ENCODE measurements around the gene ADM2.

ADM2 gene

DNA sequence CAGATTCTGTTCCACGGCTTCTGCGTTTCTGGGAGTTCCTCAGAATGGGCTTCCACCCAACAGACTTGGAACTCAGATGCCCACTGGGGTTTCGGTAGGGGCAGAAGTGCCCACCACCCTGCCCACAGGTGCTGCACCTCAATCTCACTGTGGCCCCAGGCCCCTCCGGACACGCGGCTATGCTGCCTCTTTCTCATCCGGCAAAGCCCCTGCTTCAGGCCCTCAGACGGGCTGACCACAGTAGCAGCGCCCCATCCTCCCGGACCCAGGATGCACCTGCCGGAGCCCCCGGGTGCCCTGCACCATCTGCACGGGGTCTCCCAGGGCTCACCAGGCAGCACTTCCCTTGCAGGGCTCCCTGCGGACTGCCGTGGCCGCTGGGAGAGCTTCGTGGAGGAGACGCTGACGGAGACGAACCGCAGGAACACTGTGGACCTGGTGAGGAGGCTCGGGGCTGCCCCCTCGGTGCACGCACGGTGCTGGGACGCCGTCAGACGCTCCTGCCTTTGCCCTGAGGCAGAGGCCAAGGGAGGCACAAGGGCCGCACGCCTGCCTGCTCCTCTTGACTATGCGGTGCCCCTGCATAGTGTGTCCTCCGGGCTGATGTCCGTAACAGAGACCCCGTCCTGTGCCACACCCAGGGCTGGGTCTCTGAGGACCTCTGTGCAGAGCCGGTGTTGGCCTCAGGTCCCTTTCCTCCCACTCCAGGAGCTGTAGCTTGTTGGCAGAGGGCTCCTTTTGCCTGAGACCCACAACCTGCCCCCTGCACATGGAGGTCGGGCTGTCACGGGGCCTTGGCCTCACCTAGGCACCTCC is 45.1 kb upstream of the ADM2 start:
- TF ChIP-seq, protein P1, sequence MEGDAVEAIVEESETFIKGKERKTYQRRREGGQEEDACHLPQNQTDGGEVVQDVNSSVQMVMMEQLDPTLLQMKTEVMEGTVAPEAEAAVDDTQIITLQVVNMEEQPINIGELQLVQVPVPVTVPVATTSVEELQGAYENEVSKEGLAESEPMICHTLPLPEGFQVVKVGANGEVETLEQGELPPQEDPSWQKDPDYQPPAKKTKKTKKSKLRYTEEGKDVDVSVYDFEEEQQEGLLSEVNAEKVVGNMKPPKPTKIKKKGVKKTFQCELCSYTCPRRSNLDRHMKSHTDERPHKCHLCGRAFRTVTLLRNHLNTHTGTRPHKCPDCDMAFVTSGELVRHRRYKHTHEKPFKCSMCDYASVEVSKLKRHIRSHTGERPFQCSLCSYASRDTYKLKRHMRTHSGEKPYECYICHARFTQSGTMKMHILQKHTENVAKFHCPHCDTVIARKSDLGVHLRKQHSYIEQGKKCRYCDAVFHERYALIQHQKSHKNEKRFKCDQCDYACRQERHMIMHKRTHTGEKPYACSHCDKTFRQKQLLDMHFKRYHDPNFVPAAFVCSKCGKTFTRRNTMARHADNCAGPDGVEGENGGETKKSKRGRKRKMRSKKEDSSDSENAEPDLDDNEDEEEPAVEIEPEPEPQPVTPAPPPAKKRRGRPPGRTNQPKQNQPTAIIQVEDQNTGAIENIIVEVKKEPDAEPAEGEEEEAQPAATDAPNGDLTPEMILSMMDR (IDR thresholded peaks at IDR 0.05; ENCODE audit: unreplicated experiment in 3 of 3): no peak
- peaks cover 13% of the 10 kb centered on the region for H3K36me3 Mint-ChIP-seq (ENCODE audit: low read depth)
- no peak overlapping the region for H3K27ac Mint-ChIP-seq
- no peaks in the 10 kb centered on the region for H3K9me3 Mint-ChIP-seq
- H3K4me3 Mint-ChIP-seq: no peak overlapping the region
- no peaks in the 10 kb centered on the region for H3K27me3 Mint-ChIP-seq (ENCODE audit: low read depth)
- no peaks in the 10 kb centered on the region for H3K4me1 Mint-ChIP-seq

- no peak overlapping the region for H3K27ac Mint-ChIP-seq
- H3K9me3 Mint-ChIP-seq: no peaks in the 10 kb centered on the region
- H3K27me3 Mint-ChIP-seq (ENCODE audit: low read depth): no peaks in the 10 kb centered on the region
- TF ChIP-seq, protein P1 (IDR thresholded peaks at IDR 0.05; ENCODE audit: unreplicated experiment in 3 of 3): no peak
- peaks cover 7% of the 10 kb centered on the region for H3K36me3 Mint-ChIP-seq (ENCODE audit: low read depth)
- no peak overlapping the region for H3K4me3 Mint-ChIP-seq
- H3K4me1 Mint-ChIP-seq: no peaks in the 10 kb centered on the region
These were observed 44.5 kb upstream of the ADM2 start for GRCh38 chr22:50436841-50437341.

DNA sequence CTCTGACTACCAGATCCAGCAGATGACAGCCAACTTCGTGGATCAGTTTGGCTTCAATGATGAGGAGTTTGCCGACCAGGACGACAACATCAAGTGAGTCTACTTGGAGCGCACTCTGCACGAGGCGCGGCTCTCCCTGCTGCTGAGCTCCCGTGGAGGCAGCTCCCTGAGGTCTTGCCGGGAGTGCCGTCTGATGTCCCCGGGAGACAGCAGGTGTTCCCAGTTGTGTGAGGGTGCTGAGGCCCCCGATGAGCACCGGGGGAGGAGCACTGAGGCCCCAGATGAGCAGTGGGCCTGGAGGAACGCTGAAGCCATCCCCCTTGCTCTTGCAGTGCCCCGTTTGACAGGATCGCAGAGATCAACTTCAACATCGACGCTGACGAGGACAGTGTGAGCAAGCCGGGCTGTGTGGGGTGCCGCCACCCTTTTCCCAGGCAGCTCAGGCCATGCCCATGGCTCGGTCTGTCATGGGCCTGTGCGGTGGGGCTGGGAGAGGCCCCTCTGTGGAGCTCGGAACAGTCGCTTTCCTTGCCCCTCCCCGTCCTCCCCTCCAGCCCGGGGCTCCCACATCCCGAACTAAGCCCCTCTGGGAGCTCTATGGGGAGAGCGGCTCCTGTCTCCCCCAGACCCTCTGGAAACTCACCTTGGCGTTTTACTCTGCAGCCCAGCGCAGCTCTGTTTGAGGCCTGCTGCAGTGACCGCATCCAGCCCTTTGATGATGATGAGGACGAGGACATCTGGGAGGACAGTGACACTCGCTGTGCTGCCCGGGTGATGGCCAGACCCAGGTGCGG is 43.6 kb upstream of the ADM2 start:
- no peak overlapping the region for H3K4me3 Mint-ChIP-seq
- peaks cover 7% of the 10 kb centered on the region for H3K36me3 Mint-ChIP-seq (ENCODE audit: low read depth)
- no peaks in the 10 kb centered on the region for H3K27me3 Mint-ChIP-seq (ENCODE audit: low read depth)
- no peak overlapping the region for H3K27ac Mint-ChIP-seq
- TF ChIP-seq, protein P1 (IDR thresholded peaks at IDR 0.05; ENCODE audit: unreplicated experiment in 3 of 3): no peak
- no peaks in the 10 kb centered on the region for H3K4me1 Mint-ChIP-seq
- H3K9me3 Mint-ChIP-seq: no peaks in the 10 kb centered on the region

GRCh38 chr22:50438305-50439275 is 42.8 kb upstream of the ADM2 start:
- TF ChIP-seq, protein P1 (IDR thresholded peaks at IDR 0.05; ENCODE audit: unreplicated experiment in 3 of 3): no peak
- Mint-ChIP-seq H3K9me3 (no peaks in the 10 kb centered on the region), H3K27me3 (ENCODE audit: low read depth) (no peaks in the 10 kb centered on the region), H3K4me1 (no peaks in the 10 kb centered on the region), H3K36me3 (ENCODE audit: low read depth) (peaks cover 11% of the 10 kb centered on the region), H3K27ac (no peak overlapping the region), H3K4me3 (no peak overlapping the region)

DNA sequence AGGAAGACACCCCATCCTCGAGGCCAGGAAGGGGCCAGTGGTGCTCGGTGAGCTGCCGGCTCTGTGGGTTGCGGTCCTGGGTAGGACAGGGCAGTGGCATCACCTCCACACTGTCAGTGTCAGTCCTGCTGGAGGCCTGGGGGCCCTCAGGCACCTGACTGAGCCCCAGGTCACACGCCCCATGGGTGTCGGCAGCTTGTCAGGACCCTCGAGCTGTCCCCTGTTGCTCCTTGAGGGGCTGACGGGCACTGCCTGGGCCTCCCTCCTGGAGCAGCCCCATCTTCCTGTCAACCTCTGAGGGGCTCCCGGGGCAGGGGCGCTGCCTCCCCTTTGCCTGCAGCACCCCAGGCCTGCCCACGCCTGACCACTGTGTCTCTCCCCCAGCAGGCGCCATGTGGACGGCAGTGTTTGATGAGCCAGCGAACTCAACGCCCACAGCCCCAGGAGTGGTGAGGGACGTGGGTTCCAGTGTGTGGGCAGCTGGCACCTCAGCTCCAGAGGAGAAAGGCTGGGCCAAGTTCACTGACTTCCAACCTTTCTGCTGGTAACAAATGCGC is 42.0 kb upstream of the ADM2 start:
- Mint-ChIP-seq H3K27me3 (ENCODE audit: low read depth) (no peaks in the 10 kb centered on the region), H3K27ac (no peak overlapping the region), H3K36me3 (ENCODE audit: low read depth) (peaks cover 11% of the 10 kb centered on the region), H3K9me3 (no peaks in the 10 kb centered on the region), H3K4me1 (no peaks in the 10 kb centered on the region), H3K4me3 (no peak overlapping the region)
- TF ChIP-seq, protein P1 (IDR thresholded peaks at IDR 0.05; ENCODE audit: unreplicated experiment in 3 of 3): no peak

Measured in nephron (organoid).